SK-N-SH treated with all-trans-retinoic acid at 6 μM for 48 hours (cell line): Measurements from ENCODE around the gene GLMN.

Source experiments
- ATAC-seq: fragments of 200-7000 bp; cut with Tn5 transposase; 3 replicates; pipeline ENCODE4 v1.9.1; 2020; ENCODE audit warnings: mild to moderate bottlenecking, moderate library complexity
- BACH2 ChIP-seq: fragments of 250-450 bp; sonication (Bioruptor Pico); IDR thresholded peaks from 2 replicates; pipeline ENCODE4 v1.9.0; 2021; ENCODE audit warnings: mild to moderate bottlenecking, borderline replicate concordance
- CSDC2 ChIP-seq: fragments of 250-450 bp; sonication (Bioruptor Pico); IDR thresholded peaks from 2 replicates; pipeline ENCODE4 v1.5.0; 2020; ENCODE audit warnings: mild to moderate bottlenecking, moderate library complexity
- ESRRG ChIP-seq: fragments of 250-450 bp; sonication (Bioruptor Pico); IDR thresholded peaks from 2 replicates; pipeline ENCODE4 v1.6.1; 2021; ENCODE audit warnings: mild to moderate bottlenecking
- ISL1 ChIP-seq: fragments of 250-450 bp; sonication (Bioruptor Pico); IDR thresholded peaks from 2 replicates; pipeline ENCODE4 v2.1.2; 2022; ENCODE audit warnings: mild to moderate bottlenecking, moderate library complexity
- PPARA ChIP-seq: fragments of 250-450 bp; sonication (Bioruptor Pico); IDR thresholded peaks from 2 replicates; pipeline ENCODE4 v1.5.0; 2020; ENCODE audit warnings: mild to moderate bottlenecking, borderline replicate concordance
- RARB ChIP-seq: fragments of 250-450 bp; sonication (Bioruptor Pico); IDR thresholded peaks from 2 replicates; pipeline ENCODE4 v1.8.0; 2021; ENCODE audit warnings: mild to moderate bottlenecking, moderate library complexity
- SNAI2 ChIP-seq: fragments of 250-450 bp; sonication (Bioruptor Pico); IDR thresholded peaks from 2 replicates; pipeline ENCODE4 v1.5.0; 2020; ENCODE audit warnings: mild to moderate bottlenecking, moderate library complexity
- TCF4 ChIP-seq: fragments of 250-450 bp; sonication (Bioruptor Pico); IDR thresholded peaks from 2 replicates; pipeline ENCODE4 v1.8.0; 2021; ENCODE audit warnings: mild to moderate bottlenecking, moderate library complexity, borderline replicate concordance
- ZC3H10 ChIP-seq: fragments of 250-450 bp; sonication (Bioruptor Pico); IDR thresholded peaks from 2 replicates; pipeline ENCODE4 v1.5.1; 2021; ENCODE audit warnings: mild to moderate bottlenecking, moderate library complexity
- ZFP3 ChIP-seq: fragments of 250-450 bp; sonication (Bioruptor Pico); IDR thresholded peaks from 2 replicates; pipeline ENCODE4 v1.5.0; 2020; ENCODE audit warnings: mild to moderate bottlenecking, moderate library complexity
- ZFP30 ChIP-seq: fragments of 450-650 bp; formaldehyde crosslinking; IDR thresholded peaks from 2 replicates; pipeline ENCODE4 v1.5.0; 2022; ENCODE audit warnings: mild to moderate bottlenecking, moderate library complexity
- ZNF565 ChIP-seq: fragments of 450-650 bp; formaldehyde crosslinking; conservative IDR thresholded peaks from 2 replicates; pipeline ENCODE4 v1.5.0; 2020; ENCODE audit warnings: low read depth, mild to moderate bottlenecking, moderate library complexity
- ZNF8 ChIP-seq: fragments of 450-650 bp; formaldehyde crosslinking; IDR thresholded peaks from 2 replicates; pipeline ENCODE4 v1.5.0; 2020; ENCODE audit warnings: mild to moderate bottlenecking, moderate library complexity
- TF ChIP-seq, protein P1 (sequence below): fragments of 250-450 bp; sonication (Bioruptor Pico); IDR thresholded peaks from 2 replicates; pipeline ENCODE4 v1.5.1; 2020; ENCODE audit warnings: low read depth, mild to moderate bottlenecking, moderate library complexity
- TF ChIP-seq, protein P2 (sequence below): fragments of 250-450 bp; sonication (Bioruptor Pico); IDR thresholded peaks from 2 replicates; pipeline ENCODE4 v1.5.1; 2021; ENCODE audit warnings: mild to moderate bottlenecking, moderate library complexity
- TF ChIP-seq, protein P3 (sequence below): fragments of 250-450 bp; sonication (Bioruptor Pico); IDR thresholded peaks from 2 replicates; pipeline ENCODE4 v1.5.0; 2020; ENCODE audit warnings: mild to moderate bottlenecking, moderate library complexity
- TF ChIP-seq, protein P4 (sequence below): fragments of 250-450 bp; sonication (Bioruptor Pico); IDR thresholded peaks from 2 replicates; pipeline ENCODE4 v1.8.0; 2021; ENCODE audit warnings: low read depth, mild to moderate bottlenecking, moderate library complexity, borderline replicate concordance
- TF ChIP-seq, protein P5 (sequence below): fragments of 250-450 bp; sonication (Bioruptor Pico); IDR thresholded peaks from 2 replicates; pipeline ENCODE4 v1.8.0; 2020; ENCODE audit warnings: mild to moderate bottlenecking, moderate library complexity, borderline replicate concordance

The GLMN gene

DNA sequence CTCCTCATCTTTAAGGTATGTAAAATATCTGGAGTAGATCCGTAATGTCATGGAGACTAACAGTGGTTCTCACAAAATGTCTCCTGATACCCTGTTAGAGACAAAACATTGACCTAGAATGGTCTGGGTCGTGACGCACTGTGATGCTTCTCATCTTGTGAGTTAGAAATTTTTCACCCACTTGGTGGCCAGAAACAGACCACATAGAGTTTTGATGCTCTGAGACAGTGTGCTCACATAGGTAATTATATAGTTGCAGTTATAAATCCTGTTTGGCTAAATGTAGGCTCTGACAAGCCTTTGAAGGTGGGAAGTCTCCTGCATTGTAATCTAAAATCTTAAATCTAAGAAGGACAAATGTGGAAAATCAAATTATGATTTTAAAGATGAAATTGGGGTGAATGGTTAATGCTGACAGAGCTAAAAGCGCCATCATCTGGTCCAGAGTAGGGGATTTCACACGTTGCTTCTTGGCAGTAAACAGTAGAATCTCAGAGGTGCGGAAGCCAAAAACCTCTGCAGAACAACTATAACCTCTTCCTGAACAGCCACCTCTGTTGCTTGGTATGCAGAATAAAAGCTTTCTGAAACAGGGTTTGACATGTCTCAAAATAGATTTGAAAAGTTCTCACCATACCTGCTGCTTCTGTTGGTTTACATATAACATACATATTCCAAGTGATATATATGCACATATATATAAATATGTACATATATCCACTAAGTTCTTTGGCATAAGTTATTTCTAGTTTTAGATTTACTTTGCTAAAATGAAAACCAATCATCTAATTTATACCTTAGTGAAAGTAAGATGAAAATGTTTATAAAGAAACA, 17.2 kb upstream of the GLMN start (continued):
- TF ChIP-seq, protein P1, sequence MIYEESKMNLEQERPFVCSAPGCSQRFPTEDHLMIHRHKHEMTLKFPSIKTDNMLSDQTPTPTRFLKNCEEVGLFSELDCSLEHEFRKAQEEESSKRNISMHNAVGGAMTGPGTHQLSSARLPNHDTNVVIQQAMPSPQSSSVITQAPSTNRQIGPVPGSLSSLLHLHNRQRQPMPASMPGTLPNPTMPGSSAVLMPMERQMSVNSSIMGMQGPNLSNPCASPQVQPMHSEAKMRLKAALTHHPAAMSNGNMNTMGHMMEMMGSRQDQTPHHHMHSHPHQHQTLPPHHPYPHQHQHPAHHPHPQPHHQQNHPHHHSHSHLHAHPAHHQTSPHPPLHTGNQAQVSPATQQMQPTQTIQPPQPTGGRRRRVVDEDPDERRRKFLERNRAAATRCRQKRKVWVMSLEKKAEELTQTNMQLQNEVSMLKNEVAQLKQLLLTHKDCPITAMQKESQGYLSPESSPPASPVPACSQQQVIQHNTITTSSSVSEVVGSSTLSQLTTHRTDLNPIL (CRISPR knock-in tag), result no peak
- TF ChIP-seq PPARA, result no peak
- TF ChIP-seq, protein P2, sequence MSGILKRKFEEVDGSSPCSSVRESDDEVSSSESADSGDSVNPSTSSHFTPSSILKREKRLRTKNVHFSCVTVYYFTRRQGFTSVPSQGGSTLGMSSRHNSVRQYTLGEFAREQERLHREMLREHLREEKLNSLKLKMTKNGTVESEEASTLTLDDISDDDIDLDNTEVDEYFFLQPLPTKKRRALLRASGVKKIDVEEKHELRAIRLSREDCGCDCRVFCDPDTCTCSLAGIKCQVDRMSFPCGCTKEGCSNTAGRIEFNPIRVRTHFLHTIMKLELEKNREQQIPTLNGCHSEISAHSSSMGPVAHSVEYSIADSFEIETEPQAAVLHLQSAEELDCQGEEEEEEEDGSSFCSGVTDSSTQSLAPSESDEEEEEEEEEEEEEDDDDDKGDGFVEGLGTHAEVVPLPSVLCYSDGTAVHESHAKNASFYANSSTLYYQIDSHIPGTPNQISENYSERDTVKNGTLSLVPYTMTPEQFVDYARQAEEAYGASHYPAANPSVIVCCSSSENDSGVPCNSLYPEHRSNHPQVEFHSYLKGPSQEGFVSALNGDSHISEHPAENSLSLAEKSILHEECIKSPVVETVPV (CRISPR knock-in tag), result no peak
- no peak for TF ChIP-seq CSDC2 (CRISPR knock-in tag)

DNA sequence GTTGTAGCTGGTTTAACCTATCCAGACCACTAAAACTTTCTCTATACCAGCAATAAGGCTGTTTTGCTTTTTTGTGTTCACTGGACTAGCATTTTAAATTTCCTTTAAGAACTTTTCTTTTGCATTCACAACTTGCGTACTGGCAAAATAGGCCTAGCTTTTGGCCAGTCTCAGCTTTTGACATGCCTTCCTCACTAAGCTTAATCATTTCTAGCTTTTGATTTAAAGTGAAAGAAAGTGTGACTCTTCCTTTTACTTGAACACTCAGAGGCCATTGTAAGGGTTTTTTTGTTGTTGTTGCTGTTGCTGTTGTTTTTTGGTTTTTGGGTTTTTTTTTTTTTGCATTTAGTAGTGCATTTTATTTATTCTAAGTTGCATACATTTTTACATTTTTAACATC, 15.2 kb upstream of the GLMN start:
- no peak for TF ChIP-seq ZC3H10 (CRISPR knock-in tag)
- TF ChIP-seq, protein P3, sequence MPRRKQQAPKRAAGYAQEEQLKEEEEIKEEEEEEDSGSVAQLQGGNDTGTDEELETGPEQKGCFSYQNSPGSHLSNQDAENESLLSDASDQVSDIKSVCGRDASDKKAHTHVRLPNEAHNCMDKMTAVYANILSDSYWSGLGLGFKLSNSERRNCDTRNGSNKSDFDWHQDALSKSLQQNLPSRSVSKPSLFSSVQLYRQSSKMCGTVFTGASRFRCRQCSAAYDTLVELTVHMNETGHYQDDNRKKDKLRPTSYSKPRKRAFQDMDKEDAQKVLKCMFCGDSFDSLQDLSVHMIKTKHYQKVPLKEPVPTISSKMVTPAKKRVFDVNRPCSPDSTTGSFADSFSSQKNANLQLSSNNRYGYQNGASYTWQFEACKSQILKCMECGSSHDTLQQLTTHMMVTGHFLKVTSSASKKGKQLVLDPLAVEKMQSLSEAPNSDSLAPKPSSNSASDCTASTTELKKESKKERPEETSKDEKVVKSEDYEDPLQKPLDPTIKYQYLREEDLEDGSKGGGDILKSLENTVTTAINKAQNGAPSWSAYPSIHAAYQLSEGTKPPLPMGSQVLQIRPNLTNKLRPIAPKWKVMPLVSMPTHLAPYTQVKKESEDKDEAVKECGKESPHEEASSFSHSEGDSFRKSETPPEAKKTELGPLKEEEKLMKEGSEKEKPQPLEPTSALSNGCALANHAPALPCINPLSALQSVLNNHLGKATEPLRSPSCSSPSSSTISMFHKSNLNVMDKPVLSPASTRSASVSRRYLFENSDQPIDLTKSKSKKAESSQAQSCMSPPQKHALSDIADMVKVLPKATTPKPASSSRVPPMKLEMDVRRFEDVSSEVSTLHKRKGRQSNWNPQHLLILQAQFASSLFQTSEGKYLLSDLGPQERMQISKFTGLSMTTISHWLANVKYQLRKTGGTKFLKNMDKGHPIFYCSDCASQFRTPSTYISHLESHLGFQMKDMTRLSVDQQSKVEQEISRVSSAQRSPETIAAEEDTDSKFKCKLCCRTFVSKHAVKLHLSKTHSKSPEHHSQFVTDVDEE (CRISPR knock-in tag), result no peak
- no peak for TF ChIP-seq ZNF8 (CRISPR knock-in tag)
- no peak for TF ChIP-seq TCF4 (CRISPR knock-in tag)
- TF ChIP-seq, protein P4, sequence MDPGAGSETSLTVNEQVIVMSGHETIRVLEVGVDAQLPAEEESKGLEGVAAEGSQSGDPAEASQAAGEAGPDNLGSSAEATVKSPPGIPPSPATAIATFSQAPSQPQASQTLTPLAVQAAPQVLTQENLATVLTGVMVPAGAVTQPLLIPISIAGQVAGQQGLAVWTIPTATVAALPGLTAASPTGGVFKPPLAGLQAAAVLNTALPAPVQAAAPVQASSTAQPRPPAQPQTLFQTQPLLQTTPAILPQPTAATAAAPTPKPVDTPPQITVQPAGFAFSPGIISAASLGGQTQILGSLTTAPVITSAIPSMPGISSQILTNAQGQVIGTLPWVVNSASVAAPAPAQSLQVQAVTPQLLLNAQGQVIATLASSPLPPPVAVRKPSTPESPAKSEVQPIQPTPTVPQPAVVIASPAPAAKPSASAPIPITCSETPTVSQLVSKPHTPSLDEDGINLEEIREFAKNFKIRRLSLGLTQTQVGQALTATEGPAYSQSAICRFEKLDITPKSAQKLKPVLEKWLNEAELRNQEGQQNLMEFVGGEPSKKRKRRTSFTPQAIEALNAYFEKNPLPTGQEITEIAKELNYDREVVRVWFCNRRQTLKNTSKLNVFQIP (CRISPR knock-in tag), result no peak
- TF ChIP-seq BACH2 (CRISPR knock-in tag), result no peak
- TF ChIP-seq SNAI2 (CRISPR knock-in tag), result no peak
- TF ChIP-seq ZFP30 (CRISPR knock-in tag), result no peak
- no peak for TF ChIP-seq ISL1 (CRISPR knock-in tag)
- TF ChIP-seq, protein P1 (CRISPR knock-in tag), result no peak
- no peak for TF ChIP-seq RARB (CRISPR knock-in tag)
- TF ChIP-seq, protein P5, sequence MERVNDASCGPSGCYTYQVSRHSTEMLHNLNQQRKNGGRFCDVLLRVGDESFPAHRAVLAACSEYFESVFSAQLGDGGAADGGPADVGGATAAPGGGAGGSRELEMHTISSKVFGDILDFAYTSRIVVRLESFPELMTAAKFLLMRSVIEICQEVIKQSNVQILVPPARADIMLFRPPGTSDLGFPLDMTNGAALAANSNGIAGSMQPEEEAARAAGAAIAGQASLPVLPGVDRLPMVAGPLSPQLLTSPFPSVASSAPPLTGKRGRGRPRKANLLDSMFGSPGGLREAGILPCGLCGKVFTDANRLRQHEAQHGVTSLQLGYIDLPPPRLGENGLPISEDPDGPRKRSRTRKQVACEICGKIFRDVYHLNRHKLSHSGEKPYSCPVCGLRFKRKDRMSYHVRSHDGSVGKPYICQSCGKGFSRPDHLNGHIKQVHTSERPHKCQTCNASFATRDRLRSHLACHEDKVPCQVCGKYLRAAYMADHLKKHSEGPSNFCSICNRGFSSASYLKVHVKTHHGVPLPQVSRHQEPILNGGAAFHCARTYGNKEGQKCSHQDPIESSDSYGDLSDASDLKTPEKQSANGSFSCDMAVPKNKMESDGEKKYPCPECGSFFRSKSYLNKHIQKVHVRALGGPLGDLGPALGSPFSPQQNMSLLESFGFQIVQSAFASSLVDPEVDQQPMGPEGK (CRISPR knock-in tag), result no peak
- no peak for TF ChIP-seq ZNF565 (CRISPR knock-in tag)
- TF ChIP-seq ESRRG, result no peak
- TF ChIP-seq PPARA, result no peak
- TF ChIP-seq, protein P2 (CRISPR knock-in tag), result no peak
- no peak for TF ChIP-seq ZFP3
- no peak for ATAC-seq
